COR-L47 (cell line): ENCODE data around the gene ORM1.
"Not testable (repeated sequence)": the region's sequence is repeated elsewhere in the genome, so short reads cannot be mapped to it uniquely, and the experiment has no call there.

ENCODE experiments used
- DNase-seq: peaks from one replicate; lab custom pipeline; 2025; lab: John Stamatoyannopoulos, UW

ORM1 gene

GRCh38 chr9:114322831-114323531 lies at the start of gene ORM1:
ORM1 (plus strand) TSS chr9:114323098; CDS start chr9:114323134, 36 bp downstream.
- not testable (repeated sequence) for DNase-seq

DNA sequence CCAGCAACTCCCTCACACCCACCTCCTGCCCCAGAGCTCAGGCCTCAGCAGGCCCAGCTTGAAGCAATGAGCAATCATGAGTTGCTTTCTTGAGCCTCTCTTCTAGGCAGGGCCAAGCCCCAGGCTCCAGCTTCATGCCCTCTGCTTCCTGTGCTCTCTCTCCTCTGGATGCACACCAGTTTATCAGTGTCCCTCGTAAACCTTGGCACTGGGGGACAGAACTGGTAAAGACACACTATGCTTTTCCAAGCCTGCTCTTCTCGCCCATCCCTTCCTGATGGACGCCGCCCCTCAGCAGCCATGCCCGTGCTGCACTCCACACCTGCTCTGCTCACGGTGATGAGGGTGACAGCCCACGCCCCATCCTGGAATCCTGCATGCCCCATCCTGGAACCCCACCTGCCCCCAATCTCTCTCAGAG lies 49.4 kb upstream of the ORM1 start:
- no peak for DNase-seq

DNA sequence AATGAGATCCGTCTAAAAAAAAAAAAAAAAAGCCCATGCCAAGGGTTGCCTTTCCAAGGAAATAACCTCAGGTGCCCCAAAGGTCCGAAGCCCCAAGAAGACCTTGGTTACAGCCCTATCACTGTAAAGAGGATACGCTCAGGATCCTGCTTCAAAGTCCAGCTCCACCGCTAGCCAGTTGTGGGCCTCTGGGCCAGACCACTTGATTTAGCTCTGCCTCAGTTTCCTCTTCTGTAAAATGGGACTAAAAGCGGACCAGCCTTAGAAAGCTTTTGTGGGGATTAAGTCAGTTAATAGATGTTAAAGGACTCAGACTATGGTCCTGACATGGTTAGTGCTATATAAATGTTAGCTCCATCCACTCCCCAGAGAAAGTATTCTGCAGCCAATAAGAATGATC lies 48.7 kb upstream of the ORM1 start:
- no peak for DNase-seq

DNA sequence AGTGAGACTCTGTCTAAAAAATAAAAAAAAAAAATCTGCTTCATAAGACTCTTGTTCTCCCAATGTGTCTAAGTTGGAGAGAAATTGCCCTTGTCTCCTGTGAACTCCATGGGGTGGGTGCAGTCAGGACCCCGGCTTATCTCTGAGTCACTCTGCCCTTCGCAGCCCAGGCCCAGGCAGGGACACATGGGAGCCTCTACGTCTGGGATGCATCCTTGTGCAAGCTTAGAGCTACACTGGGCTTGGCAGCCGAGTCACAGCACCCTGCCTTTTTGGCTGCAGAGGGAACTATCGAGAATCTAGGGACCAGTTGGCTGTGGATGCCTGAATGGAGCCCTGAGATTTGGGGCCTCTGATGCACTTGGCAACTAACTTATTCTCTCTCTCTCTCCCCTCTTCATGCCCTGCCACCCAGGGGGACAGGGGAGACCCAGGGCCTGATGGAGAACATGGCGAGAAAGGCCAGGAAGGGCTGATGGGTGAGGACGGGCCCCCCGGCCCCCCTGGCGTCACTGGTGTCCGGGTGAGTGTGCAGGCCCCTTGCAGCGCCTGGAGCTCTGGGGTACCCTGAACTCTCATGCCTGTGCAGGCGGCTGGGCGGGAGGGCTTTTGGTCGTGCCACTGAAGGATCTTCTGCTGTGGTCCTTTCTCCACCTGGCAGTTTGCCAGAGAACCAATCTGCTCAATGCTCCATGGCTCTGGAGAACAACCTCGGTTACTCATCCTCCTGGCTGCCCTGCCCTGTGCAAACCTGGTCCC lies 47.5 kb upstream of the ORM1 start:
- DNase-seq, result no peak

GRCh38 chr9:114276908-114277821 lies 45.7 kb upstream of the ORM1 start:
- no peak for DNase-seq

DNA sequence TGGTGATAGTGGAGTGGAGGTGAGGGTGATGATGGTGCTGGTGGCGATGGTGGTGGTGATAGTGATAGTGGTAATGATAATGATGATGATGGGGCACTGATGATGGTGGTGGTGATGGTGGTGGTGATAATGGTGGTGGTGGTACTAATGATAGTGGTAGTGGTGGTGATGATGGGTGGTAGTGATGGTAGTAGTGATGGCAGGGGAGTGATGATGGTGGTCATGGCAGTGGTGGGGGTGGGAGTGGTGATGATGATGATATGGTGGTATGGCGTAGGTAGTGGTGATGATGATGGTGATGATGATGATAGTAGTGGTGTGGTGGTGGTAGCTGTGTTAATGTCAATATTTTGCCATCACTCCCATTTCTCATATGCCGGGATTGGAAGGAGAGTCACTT lies 44.5 kb upstream of the ORM1 start:
- DNase-seq, result no peak

- DNase-seq, result no peak
Observed at GRCh38 chr9:114278881-114279570, 43.9 kb upstream of the ORM1 start.

DNA sequence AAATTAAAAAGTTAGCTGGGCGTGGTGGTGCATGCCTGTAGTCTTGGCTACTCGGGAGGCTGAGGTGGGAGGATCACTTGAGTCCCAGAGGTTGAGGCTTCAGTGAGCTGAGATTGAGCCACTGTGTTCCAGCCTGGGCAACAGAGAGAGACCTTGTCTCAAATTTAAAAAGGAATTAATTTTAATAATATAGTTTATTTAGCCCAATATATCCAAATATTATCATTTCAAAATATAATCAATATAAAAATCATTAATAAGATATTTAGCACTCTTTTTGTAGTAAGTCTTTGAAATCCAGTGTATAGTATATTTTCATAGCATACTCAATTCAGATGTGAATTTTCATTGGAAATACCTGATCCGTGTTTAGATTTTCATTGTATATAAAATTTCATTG lies 43.2 kb upstream of the ORM1 start:
- DNase-seq, result no peak

DNA sequence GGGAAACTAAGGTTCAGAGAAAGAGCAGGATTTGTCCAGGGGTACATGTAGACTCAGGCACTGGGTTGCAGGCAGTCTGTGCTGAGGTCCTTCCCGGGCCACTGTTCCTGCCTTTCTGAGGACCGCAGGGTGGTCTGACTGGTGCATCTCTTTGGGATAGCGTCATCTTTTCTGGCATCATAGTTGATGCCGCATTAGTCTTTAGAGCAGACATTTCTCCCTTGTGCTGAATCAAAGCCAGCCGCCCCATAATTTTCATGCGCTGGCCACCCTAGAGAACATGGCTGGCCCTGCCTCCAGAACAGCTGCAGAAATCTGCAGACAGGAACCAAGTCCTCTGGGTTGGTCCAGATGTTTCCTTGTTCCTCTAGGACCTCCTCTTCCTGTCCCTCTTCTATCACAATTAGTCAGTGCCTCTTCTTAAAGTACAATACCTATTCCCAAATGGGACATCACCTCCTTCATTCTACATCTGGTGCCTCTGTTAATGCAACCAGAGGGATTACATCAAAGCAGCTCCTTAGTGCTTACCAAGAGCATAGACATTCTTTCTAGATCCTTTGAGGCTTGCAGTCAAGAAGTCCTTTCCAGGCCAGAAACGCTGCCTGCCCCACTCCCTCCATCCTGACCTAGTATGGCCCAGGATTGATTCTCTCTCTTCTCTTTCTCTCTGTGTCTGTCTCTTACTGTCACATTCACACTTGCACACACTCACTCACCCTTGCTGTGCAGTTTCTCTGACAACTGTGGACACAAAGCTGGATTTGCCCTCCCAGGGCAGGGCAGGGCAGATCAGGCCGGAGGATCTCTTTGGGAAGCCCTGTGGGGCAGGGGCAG lies 42.0 kb upstream of the ORM1 start:
- DNase-seq, result no peak

- DNase-seq, result peak; percentile 18
Observed at GRCh38 chr9:114281473-114282103, 41.3 kb upstream of the ORM1 start.

GRCh38 chr9:114282104-114282485 lies 40.8 kb upstream of the ORM1 start:
- no peak for DNase-seq

DNA sequence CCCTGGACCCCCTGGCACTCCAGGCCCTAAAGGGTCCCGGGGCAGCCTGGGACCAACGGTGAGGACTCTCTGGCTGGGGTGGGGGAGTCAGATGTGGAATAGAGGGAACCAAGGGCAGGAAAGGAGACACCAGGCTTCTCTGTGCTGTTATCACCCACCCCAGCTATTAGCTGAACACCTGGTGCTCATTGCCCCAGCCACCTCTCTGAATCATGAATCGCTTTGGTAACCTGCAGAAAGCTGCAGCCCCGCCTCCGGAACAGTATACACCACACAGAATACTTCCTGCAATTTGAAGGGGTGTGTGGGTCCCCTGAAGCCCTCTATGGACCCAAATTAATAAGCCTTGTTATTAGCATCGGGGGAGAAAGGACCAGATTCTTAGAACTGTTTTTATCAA lies 40.4 kb upstream of the ORM1 start:
- no peak for DNase-seq

GRCh38 chr9:114282926-114283325 lies 40.0 kb upstream of the ORM1 start:
- no peak for DNase-seq

- no peak for DNase-seq
Observed at GRCh38 chr9:114283551-114284111, 39.3 kb upstream of the ORM1 start.

GRCh38 chr9:114284316-114285060 lies 38.4 kb upstream of the ORM1 start:
- no peak for DNase-seq

- DNase-seq, result no peak
Observed at GRCh38 chr9:114285166-114285867, 37.6 kb upstream of the ORM1 start.

DNA sequence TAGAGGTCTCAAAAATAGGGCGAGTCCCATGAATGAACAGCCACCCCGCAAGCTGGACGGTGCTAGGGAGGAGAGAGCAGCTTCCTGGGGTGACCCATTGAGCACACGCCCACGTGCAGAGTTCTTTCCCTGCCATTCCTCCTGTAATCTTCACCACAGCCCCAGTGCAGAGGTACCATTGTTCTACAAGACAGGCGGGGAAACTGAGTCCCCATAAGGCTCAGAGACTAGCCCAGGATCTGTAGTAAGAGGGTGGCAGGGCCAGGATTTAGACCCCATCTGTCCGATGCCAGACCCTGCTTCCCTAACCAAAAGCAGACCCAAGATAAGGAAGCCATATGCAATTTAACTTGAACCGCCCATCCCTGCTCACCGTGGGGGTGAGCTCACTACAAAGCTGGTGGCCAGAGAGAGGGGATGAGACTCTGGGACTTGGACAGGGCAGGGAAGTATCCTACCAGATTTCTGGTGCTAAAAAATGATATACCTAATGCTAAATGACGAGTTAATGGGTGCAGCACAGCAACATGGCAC lies 36.7 kb upstream of the ORM1 start:
- no peak for DNase-seq

DNA sequence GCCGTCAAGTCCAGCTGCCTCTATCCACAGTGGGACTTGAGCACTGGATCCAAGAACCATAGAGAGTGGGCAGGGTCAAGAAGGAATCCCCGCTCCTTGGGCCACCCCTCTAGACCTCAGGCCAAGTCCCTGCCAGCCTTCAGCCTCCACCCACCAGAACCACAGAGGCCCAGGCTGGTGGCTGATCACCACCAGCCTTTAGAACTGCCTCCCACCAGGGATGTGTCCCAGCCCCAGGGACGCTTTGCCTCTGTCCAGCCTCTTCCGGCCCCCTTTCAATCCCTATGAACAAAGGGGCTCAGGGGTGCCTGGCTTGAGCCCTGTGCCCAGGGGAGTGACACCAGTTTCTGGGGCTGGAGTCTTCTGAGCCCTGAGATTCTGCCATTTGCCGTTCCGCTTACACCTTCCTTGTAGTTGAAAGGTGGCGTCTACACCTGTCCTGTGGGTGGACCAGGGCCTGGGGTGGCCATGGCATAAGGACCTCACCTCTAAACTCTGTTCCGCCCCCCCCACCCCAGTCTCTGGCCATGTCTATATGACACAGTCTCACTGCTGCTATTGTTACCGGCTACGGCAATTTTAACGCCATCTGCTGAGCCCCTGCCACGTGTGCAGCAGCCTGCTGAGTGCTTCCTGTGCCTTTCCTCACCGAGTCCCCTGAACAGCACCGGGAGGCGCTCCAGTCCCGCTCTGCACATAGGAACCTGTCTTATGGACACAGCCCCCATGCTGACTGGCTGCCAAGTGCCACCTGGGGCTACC lies 35.7 kb upstream of the ORM1 start:
- no peak for DNase-seq
